Heart right ventricle (tissue), 16 donors: ENCODE results near the gene ALK. TPM values are rescaled to one million over a fixed set of nuclear protein-coding genes. Genes with fewer than 3 reads are reported as not detected.

Experiments
- ATAC-seq, 8 donors: fragments of 200-7000 bp; cut with Tn5 transposase; one replicate each; pipeline ENCODE4 v1.9.1; 2020; ENCODE audit warnings: mild to moderate bottlenecking in 8 of 8, moderate library complexity in 8 of 8, moderate number of reproducible peaks in 1 of 8
- DNase-seq, 2 donors: peaks; one replicate each; pipeline ENCODE4 v3.0.0-alpha.2; 2020
- H3K27ac ChIP-seq, 10 donors: fragments of 200-600 bp; sonication (generic) in 2 of 10; one replicate each; pipeline versions ENCODE4 v1.5.0 to v1.8.0; 2020 to 2022; ENCODE audit warnings: mild to moderate bottlenecking in 3 of 10
- H3K27me3 ChIP-seq, 7 donors: fragments of 200-600 bp; one replicate each; pipeline ENCODE4 v1.8.0; 2021 to 2022; ENCODE audit warnings: mild to moderate bottlenecking in 2 of 7
- H3K36me3 ChIP-seq, 9 donors: fragments of 200-600 bp; sonication (generic) in 1 of 9; one replicate each; pipeline versions ENCODE4 v1.5.0 to v1.8.0; 2020 to 2022; ENCODE audit warnings: mild to moderate bottlenecking in 2 of 9
- H3K4me1 ChIP-seq, 9 donors: fragments of 200-600 bp; sonication (generic) in 1 of 9; one replicate each; pipeline versions ENCODE4 v1.5.0 to v1.8.0; 2020 to 2022; ENCODE audit warnings: mild to moderate bottlenecking in 4 of 9
- H3K4me3 ChIP-seq, 10 donors: fragments of 200-600 bp; sonication (generic) in 2 of 10; one replicate each; pipeline versions ENCODE4 v1.5.0 to v1.8.0; 2020 to 2022; ENCODE audit warnings: mild to moderate bottlenecking in 7 of 10, moderate library complexity in 2 of 10
- H3K9me3 ChIP-seq, 11 donors: fragments of 200-600 bp in 10 of 11; sonication (generic) in 2 of 11; one replicate each; pipeline versions ENCODE4 v1.5.0 to v1.8.0; 2013 to 2022; ENCODE audit warnings: mild to moderate bottlenecking in 2 of 11, control low read depth in 1 of 11, moderate library complexity in 1 of 11
- CTCF ChIP-seq, 9 donors: fragments of 200-600 bp; sonication (generic) in 2 of 9; IDR thresholded peaks; one replicate each; pipeline versions ENCODE4 v1.5.0 to v1.8.0; 2021 to 2022; ENCODE audit warnings: antibody characterized with exemption in 9 of 9, mild to moderate bottlenecking in 5 of 9, moderate library complexity in 1 of 9
- WGBS, 2 donors: extraction: QIAGEN DNeasy Blood & Tissue Kit; methylation state at CpG; one replicate each; pipeline ENCODE4 v1.1.7; 2013; ENCODE audit warnings: inconsistent platforms in 1 of 2; 5-methylcytosine and 5-hydroxymethylcytosine counted together
- intact Hi-C, 10 donors: fragments of 100-400 bp; cut with DNase I; formaldehyde crosslinking; loops; one replicate each; pipeline versions ENCODE4 v1.11.1 to v1.14.2; 2022
- polyA plus RNA-seq, 2 donors: library from polyadenylated mRNA; stranded (reverse); fragments of 200-250 nt; gene quantifications; one replicate each; pipeline ENCODE4 v1.2.3, GENCODE V29; 2013
- total RNA-seq, 10 donors: library from RNA; stranded (reverse); fragmentation: NEBNext Ultra II Directional in 3 of 10; extraction: Animal tissue kit (Norgen Biotek cat#: 25700) in 3 of 10; gene quantifications; one replicate each; pipeline versions ENCODE4 v1.2.1 to v1.2.4, GENCODE V29; 2021 to 2023
- donor health status: Arrhythmogenic right ventricular cardiomyopathy.
- donor health status: ischemic (EF 13 %, LVEDD 7.1; RV severe dilation, severe dysfunction).
- donor health status: healthy with polysubstance abuse.
- donor health status: DM: no; HTN: yes; CAD: no.
- donor health status: DM: no; HTN: no; CAD: no.
- donor health status: ischemic (EF 25% LVEDD 6.9; RV normal size, moderate dysfunction).
- donor health status: ischemic (EF 25% LVEDD 5.7; RV mildly dilated, moderate dysfunction).
- donor health status: healthy.
- donor health status: DM: yes; HTN: yes; CAD: no.
- donor health status: Ischemic cardiomyopathy.
- donor health status: ischemic (EF 35%, LVEDD 5.7; RV mildly dilated, moderate dysfunction).
- donor health status: nonischemic (EF 11% LVEDD 7.7; RV severe dilation, severe dysfunction).
- donor health status: DM: yes; HTN: yes; CAD: no.
- donor health status: PGD.
- donor health status: ischemic (EF 29% LVEDD 5.4; RV normal size, mild dysfunction).
- donor health status: nonischemic (EF 23%, LVEDD 6.1; RV moderate dilation, normal function).

Gene ALK
- total and polyA plus RNA-seq, 12 donors = 0.01 to 0.24 (median 0.08) TPM; not detected in 7

- H3K36me3 ChIP-seq = no peaks in the 10 kb centered on the region
- H3K4me3 ChIP-seq = no peak overlapping the region
- intact Hi-C loops = no loop called here
- no peak for DNase-seq
- no peak overlapping the region for H3K27ac ChIP-seq
- TF ChIP-seq CTCF (IDR thresholded peaks at IDR 0.05) = no peak
- peaks cover 0 to 4% (median 0%) of the 10 kb centered on the region in 11 donors for H3K9me3 ChIP-seq
- H3K4me1 ChIP-seq = peaks cover 0 to 9% (median 0%) of the 10 kb centered on the region in 9 donors
- 56 to 64% methylated on average over 2 of the region's 2 CpGs for WGBS, 2 donors
- ATAC-seq = no peak
- H3K27me3 ChIP-seq = no peaks in the 10 kb centered on the region
Measured at GRCh38 chr2:29598978-29599377, 322.4 kb downstream of the ALK start.

- ATAC-seq (peak in 3 of 8 donors; percentile 44 to 73 (median 62)), DNase-seq (no peak)
- no peaks in the 10 kb centered on the region for H3K36me3 ChIP-seq
- intact Hi-C loops = no loop called here
- H3K27ac ChIP-seq = no peak overlapping the region
- no peaks in the 10 kb centered on the region for H3K27me3 ChIP-seq
- H3K4me3 ChIP-seq = no peak overlapping the region
- H3K4me1 ChIP-seq = peaks cover 0 to 9% (median 0%) of the 10 kb centered on the region in 9 donors
- H3K9me3 ChIP-seq = peaks cover 0 to 4% (median 0%) of the 10 kb centered on the region in 11 donors
- WGBS, 2 donors = 36 to 51% methylated on average over 5 of the region's 5 CpGs
- TF ChIP-seq CTCF (IDR thresholded peaks at IDR 0.05) = no peak
Measured at GRCh38 chr2:29597035-29597434, 324.4 kb downstream of the ALK start.

- Histone ChIP-seq H3K4me3 (no peak overlapping the region), H3K36me3 (no peaks in the 10 kb centered on the region), H3K27ac (no peak overlapping the region), H3K9me3 (peaks cover 0 to 4% (median 0%) of the 10 kb centered on the region in 11 donors), H3K27me3 (no peaks in the 10 kb centered on the region), H3K4me1 (peaks cover 0 to 9% (median 0%) of the 10 kb centered on the region in 9 donors)
- no peak for TF ChIP-seq CTCF (IDR thresholded peaks at IDR 0.05)
- intact Hi-C loops = no loop called here
- 41 to 55% methylated on average over 2 of the region's 2 CpGs for WGBS, 2 donors
- DNase-seq = peak; percentile 27 to 34
- ATAC-seq = peak in 7 of 8 donors; percentile 25 to 86 (median 80)
Measured at GRCh38 chr2:29596584-29596983, 324.8 kb downstream of the ALK start.

- ATAC-seq = no peak
- Histone ChIP-seq H3K36me3 (no peaks in the 10 kb centered on the region), H3K4me1 (peaks cover 0 to 5% (median 0%) of the 10 kb centered on the region in 9 donors), H3K27ac (no peak overlapping the region), H3K9me3 (no peaks in the 10 kb centered on the region), H3K4me3 (no peak overlapping the region), H3K27me3 (no peaks in the 10 kb centered on the region)
- intact Hi-C loops = no loop called here
- DNase-seq = no peak
- TF ChIP-seq CTCF (IDR thresholded peaks at IDR 0.05) = no peak
- 82 to 84% methylated on average over 10 of the region's 10 CpGs for WGBS, 2 donors
Measured at GRCh38 chr2:29591600-29591999, 329.8 kb downstream of the ALK start.
